Measurements from ENCODE around the gene RBM20.

- TF ChIP-seq RFX5 (IDR thresholded peaks at IDR 0.05; ENCODE audit: low read depth, low read length) (no peak), RAD21 (IDR thresholded peaks at IDR 0.05; ENCODE audit: low read length) (no peak), POLR2A (IDR thresholded peaks at IDR 0.05; ENCODE audit: low read depth, low read length) (no peak), CEBPB (IDR thresholded peaks at IDR 0.05; ENCODE audit: low read depth, low read length) (no peak), BHLHE40 (IDR thresholded peaks at IDR 0.05; ENCODE audit: low read depth, low read length) (no peak), ELK1 (IDR thresholded peaks at IDR 0.05; ENCODE audit: borderline replicate concordance, low read depth, low read length) (no peak), NFE2L2 (IDR thresholded peaks at IDR 0.05; ENCODE audit: low read depth, low read length) (no peak), MAFK (IDR thresholded peaks at IDR 0.05; ENCODE audit: low read depth, low read length) (no peak), MAZ (IDR thresholded peaks at IDR 0.05; ENCODE audit: borderline replicate concordance, low read depth, low read length) (no peak)
- TF ChIP-seq, protein P1, sequence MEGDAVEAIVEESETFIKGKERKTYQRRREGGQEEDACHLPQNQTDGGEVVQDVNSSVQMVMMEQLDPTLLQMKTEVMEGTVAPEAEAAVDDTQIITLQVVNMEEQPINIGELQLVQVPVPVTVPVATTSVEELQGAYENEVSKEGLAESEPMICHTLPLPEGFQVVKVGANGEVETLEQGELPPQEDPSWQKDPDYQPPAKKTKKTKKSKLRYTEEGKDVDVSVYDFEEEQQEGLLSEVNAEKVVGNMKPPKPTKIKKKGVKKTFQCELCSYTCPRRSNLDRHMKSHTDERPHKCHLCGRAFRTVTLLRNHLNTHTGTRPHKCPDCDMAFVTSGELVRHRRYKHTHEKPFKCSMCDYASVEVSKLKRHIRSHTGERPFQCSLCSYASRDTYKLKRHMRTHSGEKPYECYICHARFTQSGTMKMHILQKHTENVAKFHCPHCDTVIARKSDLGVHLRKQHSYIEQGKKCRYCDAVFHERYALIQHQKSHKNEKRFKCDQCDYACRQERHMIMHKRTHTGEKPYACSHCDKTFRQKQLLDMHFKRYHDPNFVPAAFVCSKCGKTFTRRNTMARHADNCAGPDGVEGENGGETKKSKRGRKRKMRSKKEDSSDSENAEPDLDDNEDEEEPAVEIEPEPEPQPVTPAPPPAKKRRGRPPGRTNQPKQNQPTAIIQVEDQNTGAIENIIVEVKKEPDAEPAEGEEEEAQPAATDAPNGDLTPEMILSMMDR (conservative IDR thresholded peaks at IDR 0.05; ENCODE audit: low read depth, low read length) = no peak
- TF ChIP-seq, protein P2, sequence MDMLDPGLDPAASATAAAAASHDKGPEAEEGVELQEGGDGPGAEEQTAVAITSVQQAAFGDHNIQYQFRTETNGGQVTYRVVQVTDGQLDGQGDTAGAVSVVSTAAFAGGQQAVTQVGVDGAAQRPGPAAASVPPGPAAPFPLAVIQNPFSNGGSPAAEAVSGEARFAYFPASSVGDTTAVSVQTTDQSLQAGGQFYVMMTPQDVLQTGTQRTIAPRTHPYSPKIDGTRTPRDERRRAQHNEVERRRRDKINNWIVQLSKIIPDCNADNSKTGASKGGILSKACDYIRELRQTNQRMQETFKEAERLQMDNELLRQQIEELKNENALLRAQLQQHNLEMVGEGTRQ (IDR thresholded peaks at IDR 0.05; ENCODE audit: low read depth, low read length) = no peak
Measured at GRCh38 chr10:110817614-110818013, 173.5 kb downstream of the RBM20 start.
